OCI-LY1 (cell line): ENCODE measurements around the gene COL4A4.

Experiments used
- CTCF ChIP-seq: fragments of 200-600 bp; sonication (generic), shearing (Covaris generic); IDR thresholded peaks from 2 replicates; pipeline ENCODE4 v1.5.1; 2017; ENCODE audit warnings: mild to moderate bottlenecking, antibody characterized with exemption, low read length, moderate library complexity, mixed read lengths
- EZH2 ChIP-seq: fragments of 200-600 bp; sonication (generic), shearing (Covaris generic); IDR thresholded peaks from 2 replicates; pipeline ENCODE4 v1.8.0; 2017; ENCODE audit warnings: borderline replicate concordance, mixed run types, mild to moderate bottlenecking, antibody characterized with exemption, low read length, moderate library complexity, mixed read lengths

GRCh38 chr2:227160164-227160563 lies 3.8 kb downstream of the COL4A4 start:
- TF ChIP-seq CTCF, result no peak
- no peak for TF ChIP-seq EZH2
